ENCODE data around the gene ADGRF1.
A peak's percentile ranks its signal among the peaks of the same experiment; 100 is the strongest.
"Not testable (repeated sequence)": the region's sequence is repeated elsewhere in the genome, so short reads cannot be mapped to it uniquely, and the experiment has no call there.

The ADGRF1 gene

DNA sequence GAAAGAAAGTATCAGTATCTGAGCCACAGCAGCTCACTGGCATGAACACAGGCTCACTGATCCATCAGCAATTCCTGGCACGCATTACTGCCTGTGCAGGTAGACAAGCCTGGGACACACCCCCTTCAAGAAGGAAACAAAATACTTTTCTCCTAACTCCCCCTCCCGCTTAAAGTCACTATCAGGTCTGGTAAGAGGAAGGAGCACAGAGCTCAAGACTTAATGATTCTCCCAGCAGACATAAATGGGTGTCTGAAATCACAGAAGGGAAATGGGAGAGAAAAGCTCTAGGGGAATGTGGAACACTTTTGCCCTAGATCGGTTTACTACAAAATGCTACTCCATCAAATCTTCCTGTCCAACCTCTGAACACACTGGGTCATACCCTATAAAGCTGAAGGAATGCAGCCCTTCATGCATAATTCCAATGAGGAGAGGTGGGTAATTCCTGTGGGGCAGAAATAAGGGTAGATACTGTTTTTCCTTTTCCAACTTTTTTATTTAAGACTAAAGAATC is at the start of gene ADGRF1:
Gene ADGRF1, minus strand, starts transcription at position 58 of the 517 bp plus-strand sequence. CDS start 13,271 bp downstream, outside the sequence.
- DNase-seq, result no peak

- no peak for DNase-seq
These were observed 48.7 kb upstream of the ADGRF1 start for GRCh38 chr6:47090881-47091280.

GRCh38 chr6:47089473-47089872 is 47.3 kb upstream of the ADGRF1 start:
- not testable (repeated sequence) for DNase-seq

- no peak for DNase-seq
These were observed 44.1 kb upstream of the ADGRF1 start for GRCh38 chr6:47086051-47086770.

GRCh38 chr6:47084610-47085009 is 42.5 kb upstream of the ADGRF1 start:
- DNase-seq, result no peak

DNA sequence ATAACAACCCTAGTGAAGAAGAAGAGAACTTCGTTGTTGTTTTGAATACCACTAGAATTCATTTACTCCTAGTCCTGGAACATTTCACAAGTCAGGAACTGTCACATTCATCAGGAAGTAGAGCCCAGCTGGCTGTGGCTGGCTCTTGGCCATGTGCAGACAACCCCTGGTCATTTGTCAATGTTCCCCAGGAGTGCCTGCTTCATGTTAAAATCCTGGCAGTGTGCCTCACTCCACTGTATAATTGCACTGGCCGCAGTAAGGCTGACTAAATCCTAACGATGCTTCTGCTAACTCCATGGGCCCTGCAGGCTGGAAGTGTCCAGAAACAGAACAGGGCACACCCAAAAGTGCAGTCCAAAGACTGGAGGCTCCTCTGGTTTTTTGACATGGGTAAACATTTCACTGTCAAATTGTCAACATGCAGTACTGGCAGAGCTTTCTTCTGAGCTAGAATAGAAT is 41.5 kb upstream of the ADGRF1 start:
- no peak for DNase-seq

DNA sequence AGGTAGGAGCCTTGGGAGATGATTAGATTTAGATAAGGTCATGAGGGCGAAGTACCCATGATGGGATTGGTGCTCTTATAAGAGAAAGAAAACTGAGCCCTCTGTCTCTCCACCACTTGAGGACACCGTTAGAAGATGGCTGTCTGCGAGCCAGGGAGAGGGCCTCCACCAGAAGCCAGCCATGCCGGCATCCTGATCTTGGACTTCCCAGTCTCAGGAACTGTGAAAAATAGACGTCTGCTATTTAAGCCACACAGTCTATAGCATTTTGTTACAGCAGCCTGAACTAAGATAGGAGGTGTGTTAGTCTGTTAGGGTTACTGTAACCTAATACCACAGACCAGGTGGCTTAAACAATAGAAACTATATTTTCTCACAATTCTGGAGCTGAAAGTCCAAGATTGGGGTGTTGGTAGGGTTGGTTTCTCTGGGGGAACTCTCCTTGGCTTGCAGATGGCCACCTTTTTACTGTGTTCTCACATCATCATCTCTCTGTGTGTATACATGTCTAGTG is 38.0 kb upstream of the ADGRF1 start:
- no peak for DNase-seq

GRCh38 chr6:47079638-47080037 is 37.5 kb upstream of the ADGRF1 start:
- no peak for DNase-seq

GRCh38 chr6:47078991-47079390 is 36.9 kb upstream of the ADGRF1 start:
- no peak for DNase-seq

GRCh38 chr6:47076422-47077344 is 34.6 kb upstream of the ADGRF1 start:
- peak; percentile 39 for DNase-seq

GRCh38 chr6:47075741-47076421 is 33.7 kb upstream of the ADGRF1 start:
- DNase-seq, result peak; percentile 83

GRCh38 chr6:47075168-47075567 is 33.0 kb upstream of the ADGRF1 start:
- peak; percentile 35 for DNase-seq

- no peak for DNase-seq
These were observed 31.3 kb upstream of the ADGRF1 start for GRCh38 chr6:47073125-47074110.

GRCh38 chr6:47072667-47073066 is 30.5 kb upstream of the ADGRF1 start:
- no peak for DNase-seq

DNA sequence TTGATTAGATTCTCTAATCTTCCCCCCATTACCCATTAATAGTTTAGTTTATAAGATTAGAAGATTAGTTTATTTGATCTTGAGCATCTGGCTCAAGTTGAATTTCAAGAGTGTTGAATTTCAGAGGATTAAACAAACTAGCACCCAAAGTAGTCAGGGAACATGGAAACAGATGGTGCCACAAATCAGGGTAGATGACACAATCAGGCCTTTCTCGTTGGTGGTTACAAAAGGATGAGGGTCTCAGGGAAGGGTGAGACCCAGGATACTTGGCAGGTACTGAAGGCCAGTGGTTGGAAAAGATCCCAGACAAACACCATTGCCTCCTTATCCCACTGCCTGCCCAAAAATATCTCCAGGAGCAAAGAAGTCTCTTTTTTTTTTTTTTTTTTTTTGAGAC is 29.5 kb upstream of the ADGRF1 start:
- DNase-seq, result no peak

- DNase-seq, result no peak
These were observed 28.3 kb upstream of the ADGRF1 start for GRCh38 chr6:47070461-47070860.

- no peak for DNase-seq
These were observed 27.0 kb upstream of the ADGRF1 start for GRCh38 chr6:47069156-47069555.

DNA sequence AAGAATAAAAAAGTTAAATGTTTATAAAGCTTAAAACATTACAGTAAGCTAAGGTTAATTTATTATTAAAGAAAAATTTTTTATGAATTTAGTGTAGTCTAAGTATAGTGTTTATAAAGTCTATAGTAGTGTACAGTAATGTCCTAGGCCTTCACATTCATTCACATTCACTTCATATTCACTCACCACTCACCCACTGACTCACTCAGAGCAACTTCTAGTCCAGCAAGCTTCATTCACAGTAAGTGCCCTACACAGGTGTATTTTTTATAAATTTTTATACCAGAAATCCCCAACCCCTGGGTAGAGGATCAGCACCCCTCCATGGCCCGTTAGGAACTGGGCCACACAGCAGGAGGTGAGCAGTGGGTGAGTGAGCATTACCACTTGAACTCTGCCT is 24.3 kb upstream of the ADGRF1 start:
- DNase-seq, result no peak

GRCh38 chr6:47064274-47064673 is 22.1 kb upstream of the ADGRF1 start:
- no peak for DNase-seq

- no peak for DNase-seq
These were observed 20.2 kb upstream of the ADGRF1 start for GRCh38 chr6:47062346-47062745.

Measured in NCI-H1048 (cell line).